ENCODE results near the gene CLEC10A. TPM values are rescaled to one million over a fixed set of nuclear protein-coding genes. Genes with fewer than 3 reads are reported as not detected.

The CLEC10A gene
- total RNA-seq, 2 donors from 2014 or later = 0.96 to 9.7 TPM

DNA sequence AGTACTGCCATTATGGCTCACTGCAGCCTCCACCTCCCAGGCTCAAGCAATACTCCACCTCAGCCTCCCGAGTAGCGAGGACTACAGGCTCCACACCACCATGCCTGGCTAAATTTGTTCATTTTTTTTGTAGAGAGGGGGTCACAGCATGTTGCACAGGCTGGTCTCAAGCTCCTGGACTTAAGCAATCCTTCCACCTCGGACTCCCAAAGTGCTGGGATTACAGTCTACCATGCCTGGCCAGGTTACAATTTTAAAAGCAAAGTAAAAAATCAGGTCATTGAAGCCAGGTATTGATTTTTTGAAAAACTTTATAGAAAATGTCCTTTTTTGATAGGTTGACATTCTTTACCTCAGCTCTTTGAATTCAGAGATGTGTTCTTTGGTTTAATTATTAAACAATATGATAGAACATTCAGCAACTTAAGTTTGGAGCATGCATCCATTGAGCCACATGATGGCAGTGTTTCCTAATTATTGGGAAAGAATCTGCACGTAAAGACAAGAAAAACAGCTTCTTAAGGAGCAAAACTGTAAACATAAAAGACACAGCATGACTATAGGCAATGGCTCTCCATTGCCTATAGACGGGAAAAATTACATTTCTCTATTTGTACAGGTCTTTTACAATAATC is 34.4 kb downstream of the CLEC10A start:
- intact Hi-C loops (cut with DNase I) = no loop called here
- peaks cover 18% of the 10 kb centered on the region for H3K4me1 ChIP-seq
- no peaks in the 10 kb centered on the region for H3K36me3 ChIP-seq
- H3K27ac ChIP-seq = peak overlapping the region; percentile 71
- H3K4me3 ChIP-seq = peak overlapping the region; percentile 21
- H3K9ac ChIP-seq (ENCODE audit: low read depth in 2 of 2, low read length in 2 of 2) = peak overlapping the region in 1 of 2 donors; percentile 76
- peaks cover 7% of the 10 kb centered on the region for H3K27me3 ChIP-seq
- peak; percentile 64 for TF ChIP-seq CTCF (IDR thresholded peaks at IDR 0.05)
- H3K9me3 ChIP-seq = no peaks in the 10 kb centered on the region
- DNase-seq = peak; percentile 72

- Histone ChIP-seq H3K27ac (no peak within 1 kb of the TSS), H3K4me3 (peak within 1 kb of the TSS; percentile 40), H3K4me1 (peaks cover 18% of the 10 kb centered on the region), H3K27me3 (peaks cover 7% of the 10 kb centered on the region), H3K36me3 (no peaks in the 10 kb centered on the region), H3K9ac (ENCODE audit: low read depth in 2 of 2, low read length in 2 of 2) (peak within 1 kb of the TSS; percentile 33 to 61), H3K9me3 (no peaks in the 10 kb centered on the region)
- intact Hi-C loops (cut with DNase I) = no loop called here
- peak; percentile 59 for DNase-seq
- TF ChIP-seq CTCF (IDR thresholded peaks at IDR 0.05) = no peak
Observed at GRCh38 chr17:7043497-7044198, 36.4 kb downstream of the CLEC10A start, which contains the start of gene SLC16A11. TSS of gene SLC16A11 (minus strand) at chr17:7044092. CDS start at chr17:7043513, 579 bp downstream.

- H3K4me1 ChIP-seq = peaks cover 18% of the 10 kb centered on the region
- peak overlapping the region; percentile 33 to 61 for H3K9ac ChIP-seq (ENCODE audit: low read depth in 2 of 2, low read length in 2 of 2)
- TF ChIP-seq CTCF (IDR thresholded peaks at IDR 0.05) = no peak
- H3K27ac ChIP-seq = no peak overlapping the region
- H3K9me3 ChIP-seq = no peaks in the 10 kb centered on the region
- intact Hi-C loops (cut with DNase I) = no loop called here
- H3K27me3 ChIP-seq = peaks cover 7% of the 10 kb centered on the region
- H3K36me3 ChIP-seq = no peaks in the 10 kb centered on the region
- H3K4me3 ChIP-seq = peak overlapping the region; percentile 40
- DNase-seq = peak; percentile 36
Observed at GRCh38 chr17:7043182-7043496, 36.9 kb downstream of the CLEC10A start.

- no peak for DNase-seq
- Histone ChIP-seq H3K4me1 (peaks cover 18% of the 10 kb centered on the region), H3K27ac (no peak overlapping the region), H3K4me3 (peak overlapping the region; percentile 40), H3K9ac (ENCODE audit: low read depth in 2 of 2, low read length in 2 of 2) (peak overlapping the region; percentile 50 to 61), H3K9me3 (no peaks in the 10 kb centered on the region), H3K36me3 (no peaks in the 10 kb centered on the region), H3K27me3 (peaks cover 7% of the 10 kb centered on the region)
- no peak for TF ChIP-seq CTCF (IDR thresholded peaks at IDR 0.05)
- intact Hi-C loops (cut with DNase I) = no loop called here
Observed at GRCh38 chr17:7042501-7043181, 37.4 kb downstream of the CLEC10A start.

DNA sequence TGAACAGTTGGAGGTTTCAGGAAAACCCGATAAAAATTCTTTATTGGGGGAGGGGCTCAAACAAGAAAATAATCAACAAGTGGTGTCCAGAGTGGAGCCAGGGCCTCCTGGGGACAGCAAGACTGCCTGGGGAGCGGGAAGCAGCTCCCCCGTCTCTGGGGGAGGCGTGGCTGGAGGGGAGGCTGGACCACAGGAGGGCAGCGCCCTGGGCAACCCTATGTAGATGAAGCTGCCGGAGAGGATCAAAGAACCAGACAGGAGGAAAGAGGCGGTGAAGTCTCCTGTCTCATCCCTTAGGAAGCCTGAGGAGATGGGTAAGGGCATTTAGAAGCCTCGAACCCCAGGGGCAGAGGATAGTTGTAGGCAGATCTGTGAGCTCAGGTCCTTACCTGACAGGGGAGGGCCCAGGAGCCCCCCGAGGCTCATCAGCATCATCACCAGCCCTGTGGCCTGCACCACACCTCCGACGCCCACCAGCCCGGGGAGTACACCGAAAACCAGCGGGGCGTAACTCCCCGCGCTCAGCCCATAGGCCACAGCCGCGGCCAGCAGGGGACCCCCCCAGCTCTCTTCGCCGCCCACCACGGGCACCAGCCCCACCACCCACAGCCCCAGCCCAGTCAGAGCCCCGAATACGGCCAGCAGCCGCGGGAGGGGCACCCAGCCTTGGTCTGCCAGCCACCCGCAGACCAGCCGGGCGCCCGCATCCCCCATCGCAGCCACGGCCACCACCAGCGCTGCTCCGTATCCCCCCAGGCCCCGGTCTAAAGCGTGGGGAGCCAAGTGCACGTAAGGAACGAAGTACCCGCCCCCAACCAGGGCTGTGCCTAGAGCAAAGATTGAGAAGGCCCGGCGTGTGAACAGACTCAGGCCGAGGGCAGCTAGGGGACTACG is 38.2 kb downstream of the CLEC10A start:
- Histone ChIP-seq H3K27ac (no peak overlapping the region), H3K9me3 (no peaks in the 10 kb centered on the region), H3K9ac (ENCODE audit: low read depth in 2 of 2, low read length in 2 of 2) (peak overlapping the region in 1 of 2 donors; percentile 50), H3K4me3 (peak overlapping the region; percentile 40), H3K4me1 (peaks cover 18% of the 10 kb centered on the region), H3K36me3 (no peaks in the 10 kb centered on the region), H3K27me3 (peaks cover 7% of the 10 kb centered on the region)
- no peak for DNase-seq
- no peak for TF ChIP-seq CTCF (IDR thresholded peaks at IDR 0.05)
- intact Hi-C loops (cut with DNase I) = no loop called here
